ENCODE measurements around the gene CDKN1B.

The CDKN1B gene

GRCh38 chr12:12684375-12685106, 32.6 kb upstream of the CDKN1B start:
- DNase-seq (ENCODE audit: extremely low read depth, insufficient read length) = no peak
- TF ChIP-seq, protein P1, sequence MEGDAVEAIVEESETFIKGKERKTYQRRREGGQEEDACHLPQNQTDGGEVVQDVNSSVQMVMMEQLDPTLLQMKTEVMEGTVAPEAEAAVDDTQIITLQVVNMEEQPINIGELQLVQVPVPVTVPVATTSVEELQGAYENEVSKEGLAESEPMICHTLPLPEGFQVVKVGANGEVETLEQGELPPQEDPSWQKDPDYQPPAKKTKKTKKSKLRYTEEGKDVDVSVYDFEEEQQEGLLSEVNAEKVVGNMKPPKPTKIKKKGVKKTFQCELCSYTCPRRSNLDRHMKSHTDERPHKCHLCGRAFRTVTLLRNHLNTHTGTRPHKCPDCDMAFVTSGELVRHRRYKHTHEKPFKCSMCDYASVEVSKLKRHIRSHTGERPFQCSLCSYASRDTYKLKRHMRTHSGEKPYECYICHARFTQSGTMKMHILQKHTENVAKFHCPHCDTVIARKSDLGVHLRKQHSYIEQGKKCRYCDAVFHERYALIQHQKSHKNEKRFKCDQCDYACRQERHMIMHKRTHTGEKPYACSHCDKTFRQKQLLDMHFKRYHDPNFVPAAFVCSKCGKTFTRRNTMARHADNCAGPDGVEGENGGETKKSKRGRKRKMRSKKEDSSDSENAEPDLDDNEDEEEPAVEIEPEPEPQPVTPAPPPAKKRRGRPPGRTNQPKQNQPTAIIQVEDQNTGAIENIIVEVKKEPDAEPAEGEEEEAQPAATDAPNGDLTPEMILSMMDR (IDR thresholded peaks at IDR 0.05; ENCODE audit: insufficient read depth, low read length, poor library complexity, severe bottlenecking) = no peak
- H3K36me3 ChIP-seq (ENCODE audit: control insufficient read depth, insufficient read depth, low read length) = no peaks in the 10 kb centered on the region
- no peak overlapping the region for H3K4me3 ChIP-seq (replicated peaks; ENCODE audit: low read depth, low read length)
- no peaks in the 10 kb centered on the region for H3K27me3 ChIP-seq (replicated peaks; ENCODE audit: control insufficient read depth, insufficient read depth, low read length)

- no peak overlapping the region for H3K4me3 ChIP-seq (replicated peaks; ENCODE audit: low read depth, low read length)
- TF ChIP-seq, protein P1 (IDR thresholded peaks at IDR 0.05; ENCODE audit: insufficient read depth, low read length, poor library complexity, severe bottlenecking) = no peak
- H3K27me3 ChIP-seq (replicated peaks; ENCODE audit: control insufficient read depth, insufficient read depth, low read length) = no peaks in the 10 kb centered on the region
- no peaks in the 10 kb centered on the region for H3K36me3 ChIP-seq (ENCODE audit: control insufficient read depth, insufficient read depth, low read length)
- DNase-seq (ENCODE audit: extremely low read depth, insufficient read length) = no peak
Observed at GRCh38 chr12:12685305-12685704, 31.9 kb upstream of the CDKN1B start.

DNA sequence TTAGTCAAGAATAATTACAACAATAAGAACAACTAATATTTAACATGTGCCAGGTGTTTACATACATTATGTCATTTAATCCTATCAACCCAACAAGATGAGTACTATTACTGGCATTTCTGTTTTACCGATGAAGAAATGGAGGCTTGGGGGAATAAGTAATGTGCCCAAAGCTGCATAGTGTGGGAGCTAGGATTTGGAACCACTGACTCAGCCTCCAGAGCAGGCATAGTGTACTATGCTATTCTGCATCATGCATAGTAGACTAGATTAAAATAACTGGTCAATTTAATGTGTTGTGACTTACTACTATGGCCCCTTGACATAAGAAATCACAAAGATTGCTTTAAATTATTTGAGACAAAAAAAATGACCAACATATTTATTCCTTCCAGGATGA, 30.7 kb upstream of the CDKN1B start:
- Histone ChIP-seq H3K27me3 (replicated peaks; ENCODE audit: control insufficient read depth, insufficient read depth, low read length) (no peaks in the 10 kb centered on the region), H3K36me3 (ENCODE audit: control insufficient read depth, insufficient read depth, low read length) (no peaks in the 10 kb centered on the region), H3K4me3 (replicated peaks; ENCODE audit: low read depth, low read length) (no peak overlapping the region)
- no peak for DNase-seq (ENCODE audit: extremely low read depth, insufficient read length)
- TF ChIP-seq, protein P1 (IDR thresholded peaks at IDR 0.05; ENCODE audit: insufficient read depth, low read length, poor library complexity, severe bottlenecking) = no peak

- TF ChIP-seq, protein P1 (IDR thresholded peaks at IDR 0.05; ENCODE audit: insufficient read depth, low read length, poor library complexity, severe bottlenecking) = no peak
- no peaks in the 10 kb centered on the region for H3K36me3 ChIP-seq (ENCODE audit: control insufficient read depth, insufficient read depth, low read length)
- no peak overlapping the region for H3K4me3 ChIP-seq (replicated peaks; ENCODE audit: low read depth, low read length)
- no peaks in the 10 kb centered on the region for H3K27me3 ChIP-seq (replicated peaks; ENCODE audit: control insufficient read depth, insufficient read depth, low read length)
- no peak for DNase-seq (ENCODE audit: extremely low read depth, insufficient read length)
Observed at GRCh38 chr12:12686925-12687324, 30.2 kb upstream of the CDKN1B start.

DNA sequence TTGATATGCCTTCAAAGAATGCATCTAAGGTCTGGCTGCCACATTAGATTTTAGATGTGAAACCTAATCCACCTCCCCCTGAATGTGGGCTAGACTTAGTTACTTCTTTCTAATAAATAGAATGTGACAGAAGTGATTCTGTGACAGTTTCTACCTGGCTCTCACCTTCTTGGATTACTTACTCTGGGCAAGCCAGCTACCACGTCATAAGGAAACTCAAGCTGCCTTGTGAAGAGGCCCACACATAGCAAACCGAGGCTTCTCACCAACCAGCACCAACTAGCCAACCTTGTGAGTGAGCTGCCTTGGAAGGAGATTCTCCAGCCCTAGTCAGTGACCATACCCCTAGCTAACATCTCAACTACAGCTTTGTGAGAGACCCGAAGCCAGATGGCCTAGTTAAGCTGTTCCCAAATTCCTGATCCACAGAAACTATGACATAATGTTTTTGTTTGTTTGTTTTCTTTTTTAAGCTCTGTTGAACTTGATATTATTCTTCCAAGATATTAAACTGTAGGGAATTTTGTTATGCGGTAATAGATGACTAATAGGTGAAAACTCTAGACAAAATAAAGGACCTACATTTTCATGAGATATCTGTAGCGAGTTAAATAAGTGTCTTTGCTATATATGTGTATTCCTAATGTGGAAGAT, 27.4 kb upstream of the CDKN1B start:
- TF ChIP-seq, protein P1 (IDR thresholded peaks at IDR 0.05; ENCODE audit: insufficient read depth, low read length, poor library complexity, severe bottlenecking) = no peak
- DNase-seq (ENCODE audit: extremely low read depth, insufficient read length) = no peak
- no peak overlapping the region for H3K4me3 ChIP-seq (replicated peaks; ENCODE audit: low read depth, low read length)
- H3K27me3 ChIP-seq (replicated peaks; ENCODE audit: control insufficient read depth, insufficient read depth, low read length) = no peaks in the 10 kb centered on the region
- no peaks in the 10 kb centered on the region for H3K36me3 ChIP-seq (ENCODE audit: control insufficient read depth, insufficient read depth, low read length)
